Endometrial microvascular endothelial cells (primary cell): ENCODE measurements around the gene ZCCHC9. TPM values are rescaled to one million over a fixed set of nuclear protein-coding genes. Genes with fewer than 3 reads are reported as not detected.
"Not testable (repeated sequence)": the region's sequence is repeated elsewhere in the genome, so short reads cannot be mapped to it uniquely, and the experiment has no call there.

Source experiments
- in situ Hi-C: cut with HindIII; loops from 2 replicates; pipeline ENCODE4 v1.10.0; 2017; ENCODE audit warnings: low sequenced_read_pairs, low pct_unique_long_range_greater_than_20kb; ENCODE audit errors: inconsistent ontology term
- total RNA-seq: library from RNA; depleted of rRNA; stranded (reverse); fragments of >200 nt; gene quantifications from one replicate; pipeline ENCODE4 v1.2.3, GENCODE V29; 2015; ENCODE audit errors: inconsistent ontology term

ZCCHC9 gene
- total RNA-seq: 25.6 TPM

- in situ Hi-C loops: no loop called here
Observed at GRCh38 chr5:81301271-81302015, at the start of gene ZCCHC9. TSS of gene ZCCHC9 (plus strand) at chr5:81301587. CDS start at chr5:81304758, 3,171 bp downstream.

GRCh38 chr5:81251922-81252321, 49.5 kb upstream of the ZCCHC9 start:
- in situ Hi-C loops: no loop called here

DNA sequence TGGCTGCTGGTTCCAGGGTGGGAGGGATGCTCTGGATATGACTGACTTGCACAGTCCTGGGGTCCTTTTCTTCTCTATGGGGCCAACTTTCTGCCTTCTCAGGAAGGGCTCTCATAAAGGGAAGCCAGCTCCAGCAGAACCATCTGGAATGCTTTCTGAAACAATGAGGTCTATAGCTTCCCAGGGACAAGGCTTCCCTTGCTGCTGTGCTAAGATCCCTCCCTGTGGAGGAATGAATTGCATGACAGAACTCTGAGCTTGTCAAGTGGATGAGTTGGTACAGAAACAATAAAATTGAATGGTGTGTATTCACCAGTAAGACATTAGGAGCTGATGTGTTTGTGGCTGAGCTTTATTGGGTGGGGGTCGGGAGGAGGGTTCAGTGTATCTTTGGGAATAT, 48.5 kb upstream of the ZCCHC9 start:
- in situ Hi-C loops: no loop called here

GRCh38 chr5:81253875-81254274, 47.5 kb upstream of the ZCCHC9 start:
- in situ Hi-C loops: no loop called here

DNA sequence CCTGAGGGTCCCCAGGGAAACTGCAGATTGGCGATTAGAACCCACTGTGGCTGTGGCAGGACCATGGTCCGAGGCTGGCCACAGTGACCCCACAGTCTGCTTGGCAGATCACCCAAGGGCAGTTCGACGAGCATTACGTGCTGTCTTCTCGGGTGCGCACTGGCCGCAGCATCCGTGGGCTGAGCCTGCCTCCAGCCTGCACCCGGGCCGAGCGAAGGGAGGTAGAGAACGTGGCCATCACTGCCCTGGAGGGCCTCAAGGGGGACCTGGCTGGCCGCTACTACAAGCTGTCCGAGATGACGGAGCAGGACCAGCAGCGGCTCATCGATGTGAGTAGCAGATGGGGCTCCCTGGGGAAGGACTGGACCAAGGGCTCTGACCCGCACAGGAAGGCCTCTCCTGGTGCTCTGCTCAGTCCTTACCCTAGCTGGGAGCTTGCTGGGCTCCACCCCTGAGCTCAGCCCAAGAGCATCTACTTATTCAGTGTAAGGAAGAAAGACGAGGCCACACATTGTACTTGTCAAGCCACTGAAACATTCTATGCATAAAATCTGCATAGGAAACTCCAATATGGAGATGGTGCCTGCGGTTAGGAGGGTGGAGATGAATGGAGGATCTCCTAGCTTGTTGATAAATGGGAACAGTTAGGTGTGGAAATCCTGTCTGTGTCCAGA, 46.4 kb upstream of the ZCCHC9 start:
- in situ Hi-C loops: no loop called here

DNA sequence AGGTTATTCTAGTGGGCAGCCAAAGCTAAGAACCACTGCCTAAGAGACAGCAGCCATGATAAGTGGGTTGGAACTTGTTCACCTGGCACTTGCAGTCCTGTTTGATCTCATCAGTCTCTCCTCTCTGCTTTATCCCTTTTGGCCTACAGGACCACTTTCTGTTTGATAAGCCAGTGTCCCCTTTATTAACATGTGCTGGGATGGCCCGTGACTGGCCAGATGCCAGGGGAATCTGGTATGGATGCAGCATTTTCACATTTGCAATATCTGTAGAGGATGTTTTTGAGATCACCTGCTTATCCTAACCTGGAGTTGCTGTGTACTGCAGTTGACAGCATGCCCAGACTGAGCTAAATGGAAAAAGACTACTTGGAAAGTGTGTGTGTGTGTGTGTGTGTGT, 44.6 kb upstream of the ZCCHC9 start:
- in situ Hi-C loops: no loop called here

DNA sequence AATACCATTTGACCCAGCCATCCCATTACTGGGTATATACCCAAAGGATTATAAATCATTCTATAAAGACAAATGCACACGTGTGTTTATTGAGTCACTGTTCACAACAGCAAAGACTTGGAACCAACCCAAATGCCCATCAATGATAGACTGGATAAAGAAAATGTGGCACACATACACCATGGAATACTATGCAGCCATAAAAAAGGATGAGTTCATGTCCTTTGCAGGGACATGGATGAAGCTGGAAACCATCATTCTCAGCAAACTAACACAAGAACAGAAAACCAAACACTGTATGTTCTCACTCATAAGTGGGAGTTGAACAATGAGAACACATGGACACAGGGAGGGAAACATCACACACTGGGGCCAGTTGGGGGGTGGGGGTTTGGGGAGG, 38.6 kb upstream of the ZCCHC9 start:
- in situ Hi-C loops: not testable (repeated sequence)

GRCh38 chr5:81265101-81265500, 36.3 kb upstream of the ZCCHC9 start:
- in situ Hi-C loops: no loop called here

DNA sequence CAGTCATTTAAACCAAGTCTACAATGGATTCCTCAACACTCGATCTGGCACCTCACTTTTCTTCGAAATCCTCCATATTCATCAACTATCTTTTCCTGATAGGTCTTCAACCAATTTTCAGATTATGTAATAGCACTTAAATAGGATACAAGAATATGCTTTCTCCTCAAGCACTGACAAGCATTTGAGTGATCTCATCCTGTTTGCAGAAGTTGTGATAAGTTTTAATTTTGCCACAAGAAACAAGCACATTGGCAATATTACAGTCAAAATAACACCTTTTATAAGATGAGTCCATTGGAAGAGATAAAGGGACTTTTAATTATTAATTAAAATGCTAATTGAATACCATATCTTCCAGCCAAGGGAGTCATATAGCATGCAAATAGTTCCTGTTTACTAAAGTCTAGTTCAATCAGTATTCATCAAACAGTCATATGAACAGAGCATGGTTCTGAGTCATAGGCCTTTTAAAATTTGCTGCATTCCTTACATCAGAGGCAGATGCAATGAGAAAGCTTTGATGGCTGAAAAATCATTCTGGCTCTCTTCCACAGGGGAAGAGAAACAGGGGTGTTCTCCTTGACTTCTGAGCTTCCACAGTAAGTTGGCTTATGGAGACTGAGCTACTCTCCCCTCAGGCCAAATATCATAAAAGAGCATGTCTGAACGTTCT, 32.7 kb upstream of the ZCCHC9 start:
- in situ Hi-C loops: no loop called here

GRCh38 chr5:81269751-81270393, 31.5 kb upstream of the ZCCHC9 start:
- in situ Hi-C loops: no loop called here

DNA sequence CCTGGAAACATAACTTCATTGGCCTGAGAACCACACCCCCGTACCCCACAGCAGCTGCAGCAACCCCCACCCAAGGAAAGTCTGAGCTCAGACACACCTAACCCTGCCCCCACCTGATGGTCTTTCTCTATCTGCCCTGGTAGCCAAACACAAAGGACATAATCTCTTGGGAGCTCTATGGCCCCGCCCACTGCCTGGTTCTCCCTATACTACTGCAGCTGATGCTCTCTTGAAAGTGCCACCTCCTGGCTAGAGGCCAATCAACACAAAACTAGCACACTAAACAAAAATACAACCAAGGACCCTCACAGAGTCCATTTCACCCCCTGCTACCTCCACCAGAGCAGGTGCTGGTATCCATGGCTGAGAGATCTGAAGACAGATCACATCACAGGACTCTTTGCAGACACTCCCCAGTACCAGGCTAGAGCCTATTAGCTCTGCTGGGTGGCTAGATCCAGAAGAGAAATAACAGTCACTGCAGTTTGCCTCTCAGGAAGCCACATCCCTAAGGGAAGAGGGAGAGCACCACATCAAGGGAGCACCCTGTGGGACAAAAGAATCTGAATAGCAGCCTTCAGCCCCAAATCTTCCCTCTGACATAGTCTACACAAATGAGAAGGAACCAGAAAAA, 30.9 kb upstream of the ZCCHC9 start:
- in situ Hi-C loops: not testable (repeated sequence)

GRCh38 chr5:81283976-81284375, 17.4 kb upstream of the ZCCHC9 start:
- in situ Hi-C loops: no loop called here

- in situ Hi-C loops: no loop called here
Observed at GRCh38 chr5:81286059-81286617, 15.2 kb upstream of the ZCCHC9 start.

GRCh38 chr5:81288021-81288433, 13.4 kb upstream of the ZCCHC9 start:
- in situ Hi-C loops: no loop called here

DNA sequence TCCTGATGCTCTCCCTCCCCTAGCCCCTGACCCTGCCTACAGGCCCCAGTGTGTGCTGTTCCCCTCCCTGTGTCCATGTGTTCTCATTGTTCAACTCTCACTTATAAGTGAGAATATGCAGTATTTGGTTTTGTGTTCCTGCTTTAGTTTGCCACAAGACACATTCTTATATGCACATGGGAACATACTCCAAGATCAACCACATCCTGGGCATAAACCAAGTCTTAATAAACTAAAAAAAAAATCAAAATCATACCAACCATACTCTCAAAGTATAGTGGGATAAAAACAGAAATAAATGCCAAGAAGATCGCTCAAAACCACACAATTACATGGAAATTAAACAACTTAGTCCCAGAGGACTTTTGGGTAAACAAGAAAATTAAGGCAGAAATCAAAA, 11.2 kb upstream of the ZCCHC9 start:
- in situ Hi-C loops: no loop called here

GRCh38 chr5:81292130-81292529, 9.3 kb upstream of the ZCCHC9 start:
- in situ Hi-C loops: no loop called here

DNA sequence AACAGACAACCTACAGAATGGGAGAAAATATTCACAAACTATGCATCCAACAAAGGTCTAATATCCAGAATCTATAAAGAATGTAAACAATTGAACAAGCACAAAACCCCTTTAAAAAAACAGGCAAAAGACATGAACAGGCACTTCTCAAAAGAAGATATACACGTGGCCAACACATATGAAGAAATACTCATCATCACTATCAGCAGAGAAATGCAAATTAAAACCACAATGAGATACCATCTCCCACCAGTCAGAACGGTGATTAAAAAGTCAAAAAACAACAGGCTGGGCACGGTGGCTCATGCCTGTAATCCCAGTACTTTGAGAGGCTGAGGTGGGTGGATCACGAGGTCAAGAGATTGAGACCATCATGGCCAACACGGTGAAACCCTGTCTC, 7.4 kb upstream of the ZCCHC9 start:
- in situ Hi-C loops: not testable (repeated sequence)

DNA sequence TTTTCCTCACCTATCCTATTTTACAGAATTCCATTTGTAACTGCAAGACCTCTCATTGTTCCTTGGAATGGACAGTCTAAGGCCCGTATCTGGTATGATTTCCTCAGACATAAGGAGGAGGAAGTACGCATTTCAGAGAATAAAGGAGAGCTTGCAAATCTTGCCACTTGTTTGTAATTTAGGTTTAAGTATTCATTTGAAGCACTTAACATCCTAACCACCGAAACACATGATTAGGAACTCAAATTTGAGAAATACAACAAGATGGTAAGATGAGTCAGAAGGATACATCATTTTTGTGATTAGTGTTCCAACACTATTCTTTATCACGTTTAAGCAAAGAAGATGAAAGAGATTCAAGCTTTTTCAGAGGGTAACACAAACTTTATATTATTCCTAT, 3.9 kb upstream of the ZCCHC9 start:
- in situ Hi-C loops: no loop called here

DNA sequence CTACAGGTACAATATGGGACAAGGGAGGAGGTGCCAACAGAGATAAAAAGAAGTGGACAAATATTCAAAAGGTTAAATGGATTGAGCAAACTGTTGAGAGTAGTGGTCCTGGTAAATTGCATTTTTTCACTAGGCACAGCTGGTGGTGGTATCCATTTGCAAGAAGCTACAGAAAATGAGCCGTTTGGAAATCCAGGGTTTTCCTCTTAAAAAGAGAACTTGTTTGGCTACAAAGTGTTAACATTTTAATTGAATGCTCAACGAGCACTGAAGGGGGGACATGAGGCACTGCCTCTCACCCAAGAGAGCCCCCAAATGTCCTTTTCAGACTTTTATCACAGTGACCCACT, 491 bp upstream of the ZCCHC9 start:
- in situ Hi-C loops: no loop called here
